Activated CD4-positive, CD25-positive, alpha-beta regulatory T cell treated with anti-CD3 and anti-CD28 coated beads, Interleukin-2, amount 50 U/mL, for 72 hours (primary cell): ENCODE results near the gene HOXC11.

Source experiments
- DNase-seq: peaks from one replicate; pipeline ENCODE4 v3.0.0; 2021

HOXC11 gene

DNA sequence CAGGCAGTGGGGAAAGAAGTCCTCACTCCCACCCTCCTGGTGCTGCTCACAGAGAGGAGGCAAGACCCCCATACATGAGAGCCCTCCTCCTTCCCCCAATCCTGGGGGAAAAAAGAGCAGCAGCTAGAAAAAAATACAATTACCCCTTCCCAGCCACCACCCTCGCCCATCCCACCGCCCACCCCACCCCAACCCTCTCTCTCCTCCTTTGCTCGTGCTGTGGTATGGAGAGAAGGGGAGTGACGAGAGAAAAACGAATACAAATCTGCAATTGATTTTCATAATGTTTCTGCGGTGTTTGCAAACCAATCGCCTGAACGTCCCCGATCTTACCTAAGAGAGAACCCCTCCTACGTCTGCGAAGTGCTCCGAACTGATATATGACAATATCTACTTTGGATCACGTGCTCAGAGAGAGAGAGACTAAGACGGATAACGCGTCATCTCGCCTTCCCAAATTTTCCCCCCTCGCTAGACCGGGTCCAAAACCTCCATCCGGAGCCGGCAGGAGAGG is at the start of gene HOXC11:
TSS of gene HOXC11 (plus strand) at position 405 of the 514 bp plus-strand sequence. CDS start 116 bp downstream, outside the sequence.
- DNase-seq = no peak

GRCh38 chr12:53924521-53925405 is 48.2 kb upstream of the HOXC11 start:
- DNase-seq = no peak

GRCh38 chr12:53927220-53928029 is 45.5 kb upstream of the HOXC11 start:
- DNase-seq = no peak

DNA sequence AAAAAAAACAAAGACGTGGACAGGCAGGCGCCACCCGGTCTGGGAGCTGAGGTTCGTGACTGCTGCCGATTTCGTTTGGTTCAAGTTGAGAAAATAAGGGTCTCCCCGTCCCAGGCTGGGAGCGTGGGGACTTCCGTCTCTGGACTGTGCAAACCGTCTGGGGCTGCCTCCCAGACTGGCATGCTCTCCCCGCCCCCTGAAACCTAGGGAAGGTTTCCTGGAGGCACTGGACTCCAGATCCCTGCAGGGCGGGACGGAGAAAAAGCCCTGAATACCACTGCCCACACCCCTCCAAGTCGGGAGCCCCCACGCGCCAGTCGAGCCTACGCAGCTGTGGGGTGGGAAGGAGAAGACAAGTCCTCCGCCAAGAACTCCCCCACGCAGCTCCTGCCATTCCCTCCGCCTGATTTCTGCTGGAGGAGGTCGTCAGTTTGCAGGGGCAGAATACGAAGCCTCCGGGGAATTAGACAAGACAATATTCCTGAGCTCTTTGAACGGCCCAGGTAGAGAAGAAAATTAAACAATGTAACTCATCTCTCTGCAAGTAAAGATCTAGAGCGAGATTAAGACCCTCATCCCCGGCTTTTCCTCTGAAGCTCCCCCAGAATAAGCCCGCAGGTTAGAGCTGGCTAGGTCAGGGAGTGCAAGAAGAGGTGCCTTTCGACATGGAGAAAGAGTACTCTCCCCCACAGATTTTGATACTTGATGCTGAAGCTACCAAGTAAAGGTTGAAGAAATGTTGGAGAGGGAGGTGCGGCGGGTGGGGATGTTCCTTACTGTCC is 44.7 kb upstream of the HOXC11 start:
- DNase-seq = no peak

DNA sequence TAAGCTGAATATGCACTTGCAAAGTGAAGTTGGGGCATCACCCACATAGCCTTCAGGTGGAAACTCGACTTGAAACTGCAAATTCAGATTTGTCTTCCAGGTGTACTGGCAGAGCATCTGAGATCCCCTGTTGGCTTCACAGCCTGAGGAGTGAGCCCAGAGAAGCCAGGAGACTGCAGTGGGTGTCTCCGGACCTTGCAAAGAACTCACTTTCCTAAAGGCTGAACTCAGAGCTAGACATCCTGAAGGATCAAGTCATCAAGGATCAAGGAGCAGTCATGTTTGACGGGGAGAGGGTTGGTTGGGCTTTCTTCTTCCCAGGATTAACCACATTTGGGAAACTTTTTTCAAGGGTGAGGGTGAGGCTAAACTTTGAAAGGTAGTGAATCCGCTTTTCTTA is 43.4 kb upstream of the HOXC11 start:
- no peak for DNase-seq

DNA sequence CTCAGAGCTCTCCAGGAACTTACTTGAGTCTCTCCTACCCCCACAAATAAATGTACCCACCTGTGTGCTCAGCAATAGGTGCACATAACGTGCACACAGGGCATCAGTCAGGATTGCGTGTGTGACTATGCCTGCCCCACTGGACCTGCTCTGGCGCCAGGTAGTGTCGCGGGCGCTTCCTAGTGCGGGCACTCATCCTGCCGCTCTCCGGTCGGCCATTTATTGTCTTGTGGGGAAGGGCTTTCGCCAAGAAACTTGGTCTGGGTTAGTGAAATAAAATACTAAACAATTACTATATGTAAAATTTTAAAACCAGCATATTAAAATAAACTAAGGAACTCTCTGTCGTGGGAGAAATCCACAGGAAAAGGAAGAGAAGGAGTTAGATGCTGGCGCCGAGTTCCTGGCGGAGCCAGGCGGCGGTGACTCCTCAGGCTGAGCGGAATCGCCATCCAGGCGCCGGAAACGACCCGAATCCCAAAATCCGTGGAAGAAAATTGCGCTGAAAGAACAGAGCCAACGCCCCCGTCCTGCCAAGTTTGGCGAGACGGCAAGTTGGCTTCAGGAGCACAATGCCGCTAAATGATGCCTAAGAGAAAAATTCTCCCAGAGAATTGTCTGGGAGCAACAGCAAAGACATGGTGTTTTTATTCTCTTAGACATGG is 42.2 kb upstream of the HOXC11 start:
- no peak for DNase-seq

GRCh38 chr12:53931844-53932581 is 40.9 kb upstream of the HOXC11 start:
- DNase-seq = no peak

DNA sequence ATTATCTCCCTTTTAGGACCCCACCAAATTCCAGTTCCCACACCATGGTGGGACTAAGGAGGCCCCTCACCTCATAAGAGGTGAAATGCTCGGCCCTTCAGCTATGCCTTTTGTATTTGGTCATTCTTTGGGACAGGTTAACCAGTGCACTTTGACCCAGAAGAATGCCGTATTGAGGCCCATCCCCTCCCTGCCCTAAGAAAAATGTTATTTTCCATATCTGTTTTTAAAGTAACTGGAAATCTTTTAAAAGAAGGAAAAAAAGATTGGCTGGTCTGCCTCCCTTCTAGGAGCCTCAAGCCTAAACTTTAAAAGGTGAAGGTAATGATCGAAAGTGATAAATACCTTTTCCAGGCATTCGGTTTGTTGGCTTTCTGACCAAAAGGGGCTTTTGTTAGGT is 40.0 kb upstream of the HOXC11 start:
- DNase-seq = no peak

DNA sequence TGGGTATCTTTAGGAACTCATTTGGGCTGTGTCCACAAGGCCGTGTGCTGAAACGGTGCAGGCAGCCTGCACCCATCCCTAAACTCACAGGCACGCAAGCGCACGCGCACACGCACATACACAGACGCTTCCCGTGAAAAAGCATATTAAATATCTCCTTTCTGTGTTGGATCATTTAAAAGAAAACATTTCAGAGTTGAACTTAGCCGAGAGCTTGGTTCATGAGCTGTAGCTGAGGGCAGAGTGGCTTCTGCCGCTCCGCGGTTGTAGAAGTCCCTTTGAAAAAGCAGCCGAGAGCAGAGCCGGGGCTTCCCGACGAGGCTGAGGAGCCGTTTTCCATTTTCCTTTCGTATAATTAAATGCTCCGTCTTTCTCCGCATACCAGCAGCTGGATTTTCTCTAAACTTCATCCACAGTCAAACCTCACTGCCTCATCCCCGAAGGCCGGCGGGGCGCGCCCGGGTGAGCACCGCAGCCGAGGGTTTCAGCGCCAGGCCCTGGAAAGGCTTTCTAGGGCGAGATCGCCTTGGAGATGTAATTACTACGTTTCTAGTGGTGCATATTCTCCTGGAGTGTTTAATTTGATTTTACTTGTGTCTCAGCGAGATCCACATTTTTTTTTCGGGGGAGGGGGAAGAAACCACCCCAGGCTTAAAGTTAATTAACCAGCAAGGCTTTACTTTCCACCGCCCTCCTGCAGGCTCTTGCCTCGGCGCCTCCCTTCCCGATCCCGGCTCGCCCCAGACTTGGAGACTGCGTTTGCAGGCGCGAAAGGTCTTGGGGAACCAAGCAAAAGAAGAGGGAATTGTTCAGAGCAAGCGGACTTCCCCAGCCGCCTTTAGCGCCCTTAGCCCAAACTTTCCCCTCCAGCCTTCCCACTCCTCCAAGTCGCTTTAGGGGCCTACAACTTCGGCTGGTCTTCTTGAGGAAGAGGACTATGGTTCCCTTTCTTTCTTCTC is 37.3 kb upstream of the HOXC11 start:
- no peak for DNase-seq

DNA sequence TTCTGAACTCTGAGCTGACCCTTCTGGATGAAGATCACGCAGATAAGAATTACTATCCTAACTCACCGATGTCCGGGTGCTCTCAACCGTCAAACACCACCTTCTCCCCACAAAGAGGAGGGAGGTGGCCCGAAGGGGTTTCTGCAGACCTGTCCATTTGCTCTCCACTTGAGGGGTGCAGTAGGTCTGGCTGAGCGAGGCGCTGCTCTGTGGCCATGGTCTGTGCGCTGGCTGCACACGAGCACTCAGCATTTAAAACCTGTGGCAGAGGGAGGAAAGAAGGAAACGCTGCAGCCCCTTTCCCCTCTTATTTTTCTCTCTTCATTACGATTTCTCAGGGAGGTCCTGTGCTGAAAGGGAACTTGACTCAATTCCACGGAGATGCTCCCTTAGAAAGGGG is 35.8 kb upstream of the HOXC11 start:
- DNase-seq = no peak

DNA sequence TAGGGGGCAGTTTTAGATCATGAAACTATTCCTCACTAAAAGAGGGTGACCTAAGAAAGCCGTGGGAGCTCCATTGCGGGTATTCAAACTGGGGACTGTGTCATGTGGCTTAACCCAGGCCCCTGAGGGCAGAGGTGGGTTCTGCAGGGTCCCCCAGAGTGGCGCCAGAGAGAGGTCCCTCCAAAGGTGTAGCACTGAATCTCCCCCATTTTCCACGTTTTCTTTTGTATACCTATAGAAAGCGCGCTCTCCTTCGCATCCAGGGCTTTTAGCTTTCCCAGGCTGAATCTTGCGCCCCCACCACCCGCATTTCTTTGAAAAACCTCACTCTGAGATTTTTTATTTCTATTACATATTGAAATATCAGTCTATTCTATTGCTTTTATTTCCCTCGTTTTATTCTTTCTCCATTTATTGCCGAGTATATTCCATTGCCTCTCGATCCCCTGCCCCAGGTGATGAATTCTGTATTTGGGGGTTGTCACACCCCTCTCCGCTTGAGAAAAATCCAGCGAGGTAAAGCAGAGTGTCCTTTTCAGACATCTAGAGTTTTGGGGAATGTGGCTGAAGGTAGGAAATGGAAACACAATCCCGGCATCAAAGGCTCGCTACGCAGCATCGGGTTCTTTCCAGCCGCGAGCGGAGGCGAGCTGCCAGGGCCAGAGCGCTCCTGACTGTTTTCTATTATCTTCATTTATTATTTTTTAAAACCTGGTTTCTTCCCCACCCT is 35.2 kb upstream of the HOXC11 start:
- no peak for DNase-seq

DNA sequence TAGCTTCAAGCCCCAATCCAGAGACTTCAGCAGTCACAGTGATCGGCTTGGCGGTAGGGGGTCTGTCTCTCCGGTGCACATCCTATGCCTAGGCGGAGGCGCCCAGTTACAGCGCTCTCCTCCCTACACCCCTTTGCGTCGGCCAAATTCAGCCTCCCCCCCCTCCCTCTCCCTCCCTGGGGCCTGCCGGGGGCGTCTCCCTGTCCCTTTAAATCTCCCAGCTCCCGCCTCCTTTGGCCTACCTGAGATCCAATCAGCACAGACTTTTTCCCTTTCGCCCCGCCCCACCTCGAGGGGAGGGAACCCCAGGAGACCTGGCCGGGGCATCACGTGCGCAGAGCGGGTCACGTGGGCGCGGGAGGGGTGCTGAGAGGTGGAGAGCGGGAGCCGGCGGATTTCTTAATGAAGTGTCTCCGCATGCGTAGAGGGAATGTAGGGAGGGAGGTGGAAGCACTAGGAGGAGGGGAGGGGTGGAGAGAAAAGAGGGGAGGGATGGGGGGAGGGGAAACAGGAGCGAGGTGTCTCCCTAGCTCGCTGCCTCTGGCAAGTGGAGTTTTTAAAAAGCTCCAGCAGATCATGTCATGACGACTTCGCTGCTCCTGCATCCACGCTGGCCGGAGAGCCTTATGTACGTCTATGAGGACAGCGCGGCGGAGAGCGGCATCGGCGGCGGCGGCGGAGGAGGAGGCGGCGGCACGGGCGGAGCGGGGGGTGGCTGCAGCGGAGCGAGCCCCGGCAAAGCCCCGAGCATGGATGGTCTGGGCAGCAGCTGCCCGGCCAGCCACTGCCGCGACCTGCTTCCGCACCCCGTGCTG is 34.4 kb upstream of the HOXC11 start, which contains the start of gene HOXC13:
TSS of gene HOXC13 (plus strand) at position 506 of the 815 bp plus-strand sequence. CDS start at position 582, 76 bp downstream.
- peak; percentile 53 for DNase-seq

GRCh38 chr12:53939141-53940108 is 33.5 kb upstream of the HOXC11 start:
- DNase-seq = no peak

DNA sequence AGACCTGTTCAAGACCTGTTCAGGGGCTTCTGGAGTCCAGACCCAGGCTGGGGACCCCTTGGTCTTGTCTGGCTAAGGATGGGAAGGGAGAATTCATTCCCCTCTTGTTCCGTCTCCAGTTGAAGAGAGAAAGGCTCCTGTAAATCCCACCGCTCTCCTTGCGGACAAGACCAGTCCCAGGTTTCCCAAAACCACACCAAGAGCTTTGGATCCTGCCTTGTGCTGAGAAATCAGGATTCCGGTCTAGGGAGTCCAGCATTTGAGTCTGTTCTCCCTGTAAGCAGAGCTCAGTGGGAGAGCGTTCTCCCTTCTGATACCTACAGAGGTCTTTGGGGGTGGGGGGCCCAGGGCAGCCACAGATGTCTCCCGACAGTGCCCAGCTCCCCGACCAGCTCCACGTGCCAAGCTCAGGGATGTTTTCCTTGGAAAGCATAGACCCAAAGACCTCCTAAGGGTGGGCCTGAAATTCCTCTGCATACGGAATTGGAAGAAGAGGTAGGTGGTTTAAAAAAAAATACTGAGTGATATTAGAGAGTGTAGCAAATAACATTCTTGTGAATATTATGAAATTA is 32.4 kb upstream of the HOXC11 start:
- no peak for DNase-seq

- no peak for DNase-seq
Observed at GRCh38 chr12:53941187-53941586, 31.7 kb upstream of the HOXC11 start.

- DNase-seq = no peak
Observed at GRCh38 chr12:53941750-53942149, 31.2 kb upstream of the HOXC11 start.

GRCh38 chr12:53942467-53942997 is 30.4 kb upstream of the HOXC11 start:
- DNase-seq = no peak
